HS-27A (cell line): Measurements from ENCODE around the gene USP36.

Source experiments
- DNase-seq: peaks from one replicate; pipeline ENCODE4 v3.0.0-alpha.2; 2012; ENCODE audit warnings: low read depth, missing footprints

USP36 gene

DNA sequence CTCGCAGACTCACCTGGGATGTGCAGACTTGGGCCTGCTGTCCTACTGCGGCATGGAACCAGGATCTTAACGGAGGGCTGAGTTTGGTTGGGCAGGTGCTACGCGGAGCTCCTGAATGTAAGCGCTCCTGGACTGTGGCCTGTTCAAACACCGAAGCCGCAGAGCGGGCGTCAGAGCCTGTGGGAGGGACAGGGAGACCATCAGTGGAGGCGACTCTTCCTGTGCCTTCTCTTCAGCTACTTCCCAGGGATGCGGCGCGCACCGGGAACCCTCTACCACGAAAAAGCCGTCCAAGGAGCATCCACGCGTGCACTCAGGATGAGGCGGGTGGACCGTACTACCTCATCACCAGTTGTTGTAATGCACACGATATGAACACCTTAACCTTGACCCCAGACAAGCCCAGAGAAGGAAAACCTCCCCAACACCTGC, 2.0 kb downstream of the USP36 start:
- no peak for DNase-seq

GRCh38 chr17:78836420-78837021, 4.1 kb downstream of the USP36 start:
- DNase-seq, result no peak

- no peak for DNase-seq
Observed at GRCh38 chr17:78834571-78834970, 6.0 kb downstream of the USP36 start.

- DNase-seq, result no peak
Observed at GRCh38 chr17:78832541-78832810, 8.1 kb downstream of the USP36 start.

DNA sequence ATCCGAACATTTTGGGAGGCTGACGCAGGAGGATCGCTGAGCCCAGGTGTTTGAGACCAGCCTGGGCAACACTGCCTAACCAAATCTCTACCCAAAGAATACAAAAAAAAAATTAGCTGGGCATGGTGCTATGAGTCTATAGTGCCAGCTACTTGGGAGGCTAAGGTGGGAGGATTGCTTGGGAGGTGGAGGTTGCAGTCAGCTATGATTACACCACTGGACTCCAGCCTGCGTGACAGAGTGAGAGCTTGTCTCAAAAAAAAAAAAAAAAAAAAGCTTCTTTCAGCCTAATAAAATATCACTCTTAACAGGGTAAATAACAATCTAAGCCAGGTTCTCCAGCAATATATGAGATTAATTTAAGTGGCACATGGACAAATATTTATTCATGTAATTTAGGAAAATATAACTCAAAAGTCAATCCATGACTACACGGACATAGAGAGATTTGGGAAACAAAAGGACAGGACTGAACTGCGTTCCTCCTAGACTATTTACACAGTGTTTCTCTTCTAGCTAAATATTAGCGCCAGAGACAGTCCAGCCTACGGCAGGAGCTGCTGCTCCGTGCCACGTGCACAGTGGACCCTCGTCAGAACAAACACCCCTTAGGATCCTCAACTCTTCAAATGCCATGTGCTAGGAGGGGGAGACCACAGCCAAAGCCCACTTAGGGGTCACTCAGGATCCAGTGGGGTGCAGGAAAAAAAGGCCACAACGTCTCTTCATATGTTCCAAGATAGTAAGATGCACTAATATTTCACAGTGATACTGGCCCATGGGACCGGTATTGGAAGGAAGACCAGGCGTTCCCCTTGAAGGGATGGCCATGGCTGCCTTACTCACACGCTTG, 8.7 kb downstream of the USP36 start:
- no peak for DNase-seq

GRCh38 chr17:78829477-78829876, 11.1 kb downstream of the USP36 start:
- no peak for DNase-seq

- DNase-seq, result no peak
Observed at GRCh38 chr17:78828470-78829185, 12.0 kb downstream of the USP36 start.

DNA sequence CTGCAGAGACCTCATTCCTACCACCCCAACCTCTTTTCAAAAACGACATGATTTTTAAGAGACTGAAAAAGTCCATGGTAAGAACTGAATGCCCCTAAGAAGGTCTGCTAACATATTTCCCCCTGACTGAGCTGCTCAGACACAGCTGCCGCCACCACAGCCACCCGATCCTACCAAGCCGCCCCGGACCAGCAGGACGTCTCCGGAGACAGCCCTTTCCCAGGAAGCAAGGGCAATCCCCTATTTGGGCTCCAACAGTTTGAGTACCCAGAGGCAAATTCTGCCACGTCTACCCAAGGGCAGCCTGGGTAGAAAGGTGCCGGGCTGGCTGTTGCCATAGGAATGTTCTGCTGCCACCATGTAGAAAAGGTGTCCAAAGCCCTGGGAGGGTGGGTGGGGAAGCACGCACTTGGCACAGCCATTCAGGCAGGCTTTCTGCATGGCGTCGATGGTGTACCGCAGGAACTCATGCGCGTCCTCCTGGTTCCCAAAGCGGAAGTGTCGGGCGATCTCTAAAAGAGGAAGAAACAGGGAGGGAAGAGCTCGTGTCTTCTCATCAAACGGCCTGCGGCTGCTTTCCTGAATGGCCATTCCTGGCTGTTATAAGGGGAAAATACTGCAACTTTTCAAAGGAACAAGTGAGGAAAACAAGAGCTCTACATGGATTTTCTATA, 13.6 kb downstream of the USP36 start:
- DNase-seq, result no peak

- no peak for DNase-seq
Observed at GRCh38 chr17:78826421-78826820, 14.2 kb downstream of the USP36 start.

- no peak for DNase-seq
Observed at GRCh38 chr17:78825696-78826095, 14.9 kb downstream of the USP36 start.

- no peak for DNase-seq
Observed at GRCh38 chr17:78824240-78824639, 16.4 kb downstream of the USP36 start.

GRCh38 chr17:78823282-78824046, 17.1 kb downstream of the USP36 start:
- no peak for DNase-seq

GRCh38 chr17:78822552-78822951, 18.1 kb downstream of the USP36 start:
- DNase-seq, result no peak

DNA sequence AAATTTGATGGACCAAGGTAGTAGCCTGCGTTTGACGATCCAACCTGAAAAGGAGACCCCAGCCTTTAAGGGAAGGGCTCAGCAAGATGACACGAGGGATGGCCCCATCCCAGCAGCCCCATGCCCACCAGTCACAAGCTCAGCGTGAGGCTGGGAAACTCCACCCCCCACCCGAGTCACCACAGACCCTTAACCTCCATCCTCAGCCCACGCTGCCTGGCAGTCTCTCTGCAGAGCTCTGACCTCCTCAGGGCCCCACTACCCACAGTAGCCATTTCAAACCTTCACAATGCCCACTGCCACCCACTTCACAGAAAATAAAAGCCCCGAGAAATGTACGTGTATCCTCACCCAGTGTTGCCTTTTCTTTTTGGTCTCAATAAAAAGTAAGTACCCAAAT, 18.7 kb downstream of the USP36 start:
- no peak for DNase-seq

GRCh38 chr17:78820841-78821240, 19.8 kb downstream of the USP36 start:
- DNase-seq, result no peak

DNA sequence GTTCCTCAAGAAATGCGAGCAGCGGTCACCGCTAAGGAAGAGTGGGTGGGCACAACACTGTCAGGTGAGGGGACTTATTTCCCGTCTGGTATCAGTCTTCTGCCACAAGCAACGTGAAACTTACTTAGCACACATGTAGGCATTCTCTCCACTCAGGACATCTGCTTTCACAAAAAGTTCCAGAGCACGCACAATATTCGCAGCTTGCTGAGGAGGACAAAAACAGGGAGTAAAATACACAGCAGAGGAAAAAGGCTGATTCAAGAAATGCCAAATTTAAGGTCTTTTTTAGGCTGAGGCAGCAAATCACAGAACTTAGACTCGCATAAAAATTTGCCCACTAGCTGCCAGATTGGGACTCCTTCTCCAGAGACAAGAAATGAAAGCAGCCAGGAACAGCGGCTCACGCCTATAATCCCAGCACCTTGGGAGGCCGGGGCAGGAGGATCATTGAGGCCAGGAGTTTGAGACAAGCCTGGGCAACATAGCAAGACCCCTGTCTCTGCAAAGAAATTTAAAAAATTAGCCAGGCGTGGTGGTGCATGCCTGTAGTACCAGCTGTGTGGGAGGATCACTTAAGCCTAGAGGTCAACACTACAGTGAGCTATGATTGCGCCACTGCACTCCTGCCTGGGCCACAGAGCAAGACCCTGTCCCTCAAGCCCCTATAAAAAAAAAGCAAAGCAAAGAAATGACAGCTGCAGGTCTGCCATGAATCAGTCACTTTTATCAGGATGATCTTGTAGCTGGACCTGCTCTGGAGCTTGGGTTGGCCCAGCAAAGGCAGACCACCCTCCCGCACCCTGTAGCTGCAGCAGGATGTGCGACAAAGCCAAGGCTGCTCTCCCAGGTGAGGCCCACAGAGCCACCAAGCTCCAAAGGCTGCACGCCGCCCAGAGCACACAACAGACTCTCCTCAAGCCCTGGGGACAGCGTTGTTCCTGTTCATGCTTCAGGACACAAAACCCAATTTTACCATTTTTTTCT, 20.5 kb downstream of the USP36 start:
- no peak for DNase-seq

DNA sequence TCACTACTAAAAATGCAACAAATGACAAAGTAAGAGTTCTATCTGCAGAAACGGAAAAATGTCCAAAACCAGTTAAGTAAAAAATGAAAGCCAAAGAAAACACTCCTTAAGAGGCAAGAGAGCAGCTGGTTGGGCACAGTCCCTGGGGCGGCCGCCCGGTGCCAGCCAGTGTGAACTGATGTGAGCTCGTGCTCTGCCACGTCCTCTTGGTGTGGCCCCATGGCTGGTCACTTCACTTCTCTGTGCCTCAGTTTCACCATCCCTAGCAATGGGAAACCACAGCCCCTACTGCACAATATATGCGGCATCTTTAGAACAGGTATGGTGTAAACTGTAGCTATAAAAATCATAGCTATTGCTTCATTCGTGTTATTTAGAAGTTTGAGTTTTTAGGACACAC, 21.2 kb downstream of the USP36 start:
- DNase-seq, result no peak

DNA sequence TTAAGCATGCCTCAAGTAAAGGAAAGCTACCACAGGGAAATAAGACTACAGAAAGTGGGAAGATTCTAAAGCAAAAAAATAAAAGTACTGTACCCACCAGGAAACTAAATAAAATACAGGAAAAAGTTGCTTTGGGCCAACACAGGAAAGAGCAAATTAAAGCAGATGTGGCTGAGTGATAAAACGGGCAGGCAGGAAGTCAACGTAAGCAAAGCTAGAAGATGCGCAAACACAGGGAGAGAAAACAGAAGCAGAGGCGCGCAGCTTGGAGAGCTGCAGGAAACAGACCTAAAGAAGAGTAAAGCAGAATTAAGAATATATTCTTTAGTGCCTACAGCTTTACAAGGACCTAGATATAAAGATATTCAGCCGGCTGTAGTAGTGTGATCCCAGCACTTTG, 21.7 kb downstream of the USP36 start:
- no peak for DNase-seq

DNA sequence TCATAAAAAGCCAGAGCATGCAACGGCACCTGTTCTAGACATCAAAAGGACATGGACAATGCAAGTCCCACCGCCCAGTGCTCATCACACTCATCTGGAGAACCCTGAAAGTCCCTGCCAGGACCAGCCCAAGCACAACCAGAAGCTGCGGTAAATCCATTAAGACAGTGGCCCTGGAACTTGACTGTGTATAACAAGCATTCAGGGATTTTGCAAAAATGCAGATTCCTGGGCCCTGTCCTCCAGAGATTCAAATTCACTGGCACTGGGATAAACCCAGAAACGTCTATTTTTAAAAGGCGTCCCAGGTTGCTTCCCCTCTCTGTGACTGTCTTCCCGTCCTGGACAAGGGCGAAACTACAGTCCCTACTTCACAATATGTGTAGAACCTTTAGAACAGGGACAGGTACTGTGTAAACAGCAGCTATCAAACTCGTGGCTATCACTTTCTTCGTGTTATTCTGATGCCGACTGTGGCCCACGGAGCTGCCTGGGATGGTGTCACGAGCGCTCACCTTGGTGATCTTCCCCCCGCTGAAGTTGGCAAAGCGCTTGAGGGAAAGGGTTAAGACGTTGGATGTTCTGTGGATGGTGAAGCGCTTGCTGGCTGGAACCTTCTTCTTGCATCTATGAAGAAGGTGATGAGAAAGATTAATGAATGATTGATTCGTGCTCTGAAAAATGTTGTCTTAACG, 22.3 kb downstream of the USP36 start:
- DNase-seq, result no peak

DNA sequence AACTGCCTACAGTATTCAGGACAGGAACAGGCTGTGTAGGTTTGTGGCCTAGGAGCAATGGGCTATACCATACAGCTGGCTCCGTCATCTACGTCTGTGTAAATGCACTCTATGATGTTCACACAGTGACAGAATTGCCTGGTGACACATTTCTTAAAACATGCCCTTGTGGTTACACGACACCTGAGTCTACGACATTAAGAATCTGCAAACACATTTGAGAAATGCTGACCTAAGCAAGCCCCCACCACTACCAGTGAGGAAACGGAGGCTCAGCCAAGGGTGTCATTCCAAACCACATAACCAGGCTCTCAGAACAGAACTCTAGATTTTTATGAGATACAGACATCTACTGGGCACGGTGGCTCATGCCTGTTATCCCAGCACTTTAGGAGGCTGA, 23.5 kb downstream of the USP36 start:
- DNase-seq, result no peak
